GM19238 (cell line): Measurements from ENCODE around the gene NCOA5.

Experiments
- DNase-seq: peaks from one replicate; pipeline ENCODE4 v3.0.0; 2011; ENCODE audit warnings: low spot score; ENCODE audit not compliant: insufficient read length

Gene NCOA5

DNA sequence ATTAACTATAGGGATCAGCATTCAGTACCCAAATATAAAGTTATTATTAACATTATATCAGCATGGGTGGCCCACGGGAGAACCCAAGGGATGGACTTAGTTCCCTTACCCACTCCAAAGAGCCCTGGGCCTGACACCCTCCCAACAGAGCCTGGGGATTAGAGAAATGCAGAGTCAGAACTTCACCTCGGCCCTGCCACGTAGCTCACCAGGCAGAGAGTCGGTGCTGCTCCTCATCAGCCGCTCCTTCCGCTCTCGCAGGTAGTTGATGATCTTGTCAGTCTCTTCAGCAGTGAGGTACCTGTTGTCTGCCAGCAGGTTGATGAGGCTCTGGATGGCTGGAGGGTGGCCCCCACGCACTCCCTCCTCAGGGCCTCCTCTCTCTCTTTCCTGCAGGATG, 26.6 kb downstream of the NCOA5 start:
- no peak for DNase-seq

DNA sequence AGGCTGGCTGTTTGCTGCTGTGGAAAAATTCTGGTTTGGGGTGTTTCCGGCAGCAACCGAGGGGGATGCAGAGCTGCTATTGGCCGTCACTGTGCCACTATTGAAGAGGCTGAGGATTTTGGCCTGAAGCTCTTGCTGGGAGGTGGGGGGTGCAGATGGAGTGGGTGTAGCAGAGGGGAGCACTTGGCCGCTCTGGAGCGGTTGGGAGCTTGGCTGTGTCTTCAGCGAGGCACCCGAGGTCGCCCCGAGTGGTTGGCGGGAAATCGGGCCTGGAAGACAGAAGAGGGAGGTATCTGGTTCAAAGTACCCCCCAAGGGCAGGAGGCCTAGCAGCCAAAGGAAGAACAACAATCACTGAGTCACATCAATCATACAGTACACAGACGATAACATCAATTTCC, 27.1 kb downstream of the NCOA5 start:
- no peak for DNase-seq

DNA sequence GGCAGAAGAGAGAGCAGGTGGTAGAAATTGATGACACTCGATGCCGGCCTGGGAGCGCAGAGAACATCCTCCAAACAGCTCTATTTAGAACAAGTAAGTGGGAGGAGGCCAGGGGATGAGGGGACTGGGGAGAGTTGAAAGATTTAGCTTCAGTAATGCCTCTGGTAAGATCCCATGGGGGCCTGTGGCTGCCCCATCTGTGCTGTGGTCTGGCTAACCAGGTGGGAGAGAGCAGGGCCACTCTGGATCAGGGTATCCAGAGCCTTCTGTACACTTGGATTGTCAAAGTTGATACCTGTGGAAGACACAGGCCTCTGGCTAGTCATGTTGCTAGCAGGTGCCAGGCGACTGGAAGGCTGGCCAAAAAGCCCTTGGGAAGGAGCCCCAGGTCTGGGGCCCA, 27.6 kb downstream of the NCOA5 start:
- DNase-seq = no peak

DNA sequence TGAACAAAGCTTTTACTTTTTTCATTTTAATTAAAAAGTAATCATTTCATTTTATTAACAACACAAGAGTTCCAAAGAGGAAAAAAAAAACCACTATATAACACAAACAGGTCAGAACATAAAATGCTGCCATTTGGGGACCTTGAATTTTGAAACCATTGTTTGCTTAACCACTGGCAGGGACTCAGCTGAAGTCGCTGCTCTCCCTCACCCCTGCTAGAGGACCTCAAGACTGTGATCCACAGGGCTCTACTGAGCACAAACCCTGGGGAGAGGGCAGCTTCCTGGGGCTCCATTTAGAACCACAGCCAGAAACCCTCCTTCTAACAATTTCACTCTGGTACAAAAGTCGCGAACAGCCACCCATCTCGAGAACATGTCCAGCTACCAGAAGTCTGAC, 28.8 kb downstream of the NCOA5 start:
- no peak for DNase-seq

- no peak for DNase-seq
These were observed 29.4 kb downstream of the NCOA5 start for GRCh38 chr20:46060301-46060881.

DNA sequence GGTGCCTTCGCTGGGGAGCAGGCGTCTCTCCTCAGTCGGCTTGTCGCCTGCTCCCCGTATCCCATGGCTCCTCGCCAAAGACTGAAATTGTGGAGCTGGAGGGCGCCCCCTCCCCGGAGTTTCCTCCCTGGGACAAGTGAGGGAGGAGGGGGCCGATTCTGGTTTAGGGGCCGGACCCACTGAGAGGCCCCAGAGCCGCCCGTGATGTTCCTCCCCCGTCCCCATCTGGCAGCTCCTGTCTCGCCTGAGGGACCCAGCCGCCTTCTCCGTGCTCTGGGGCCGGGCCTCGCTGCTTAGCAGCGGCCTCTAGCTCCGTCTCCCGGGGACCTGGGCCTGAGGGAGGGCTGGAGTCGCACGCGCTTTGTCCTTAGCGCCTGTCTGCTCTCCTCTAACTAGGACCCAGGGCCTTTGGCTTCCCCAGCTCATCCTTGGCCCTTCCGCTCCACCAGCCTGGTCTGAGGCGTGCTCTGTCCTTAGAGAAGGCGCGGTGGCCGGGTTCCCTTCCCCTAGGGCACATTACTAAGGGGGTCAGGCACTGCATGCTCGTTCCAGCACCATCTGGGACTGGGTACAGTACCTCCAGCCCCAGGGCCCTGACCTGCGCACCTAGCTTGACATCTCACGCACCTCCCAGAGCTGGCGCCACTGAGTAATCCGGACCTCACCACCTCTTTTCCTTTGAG, 31.0 kb downstream of the NCOA5 start:
- DNase-seq = no peak

DNA sequence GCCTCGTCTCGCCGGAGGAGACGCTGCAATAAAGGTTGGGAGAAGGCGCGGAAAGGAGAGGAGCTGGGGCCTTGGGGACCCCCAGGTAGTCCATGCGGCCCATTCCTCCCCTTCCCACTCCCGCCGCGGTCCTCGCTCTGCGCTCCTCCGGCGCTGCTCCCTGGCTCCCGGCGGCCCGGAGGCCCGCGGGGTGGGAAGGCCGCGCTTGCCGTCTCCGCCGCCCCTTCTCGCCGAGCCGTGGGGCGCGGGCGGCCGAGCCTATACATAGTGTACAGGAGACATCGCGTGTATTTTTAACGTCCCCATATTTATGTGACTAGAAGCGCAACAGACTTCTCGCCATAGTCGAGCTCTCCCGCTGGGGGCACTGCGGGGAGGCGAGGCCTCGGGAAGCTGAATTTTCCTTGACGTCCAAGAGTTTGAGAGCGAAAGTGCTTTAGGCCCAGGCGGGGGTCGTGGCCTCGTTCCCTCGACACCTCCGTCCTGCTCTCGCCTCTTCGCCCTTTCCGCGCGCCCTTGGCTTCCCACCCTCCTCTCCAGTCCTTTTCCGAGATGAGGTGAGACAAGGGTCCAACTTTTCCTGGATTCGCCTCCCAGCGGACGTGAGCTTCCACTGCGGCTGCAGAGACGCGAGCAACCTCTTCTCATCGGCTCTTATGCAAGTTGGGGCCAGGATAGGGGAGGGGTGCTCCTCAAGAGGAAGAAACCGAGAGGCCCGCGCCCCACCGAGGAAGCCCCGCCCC, 31.7 kb downstream of the NCOA5 start:
- DNase-seq = no peak

DNA sequence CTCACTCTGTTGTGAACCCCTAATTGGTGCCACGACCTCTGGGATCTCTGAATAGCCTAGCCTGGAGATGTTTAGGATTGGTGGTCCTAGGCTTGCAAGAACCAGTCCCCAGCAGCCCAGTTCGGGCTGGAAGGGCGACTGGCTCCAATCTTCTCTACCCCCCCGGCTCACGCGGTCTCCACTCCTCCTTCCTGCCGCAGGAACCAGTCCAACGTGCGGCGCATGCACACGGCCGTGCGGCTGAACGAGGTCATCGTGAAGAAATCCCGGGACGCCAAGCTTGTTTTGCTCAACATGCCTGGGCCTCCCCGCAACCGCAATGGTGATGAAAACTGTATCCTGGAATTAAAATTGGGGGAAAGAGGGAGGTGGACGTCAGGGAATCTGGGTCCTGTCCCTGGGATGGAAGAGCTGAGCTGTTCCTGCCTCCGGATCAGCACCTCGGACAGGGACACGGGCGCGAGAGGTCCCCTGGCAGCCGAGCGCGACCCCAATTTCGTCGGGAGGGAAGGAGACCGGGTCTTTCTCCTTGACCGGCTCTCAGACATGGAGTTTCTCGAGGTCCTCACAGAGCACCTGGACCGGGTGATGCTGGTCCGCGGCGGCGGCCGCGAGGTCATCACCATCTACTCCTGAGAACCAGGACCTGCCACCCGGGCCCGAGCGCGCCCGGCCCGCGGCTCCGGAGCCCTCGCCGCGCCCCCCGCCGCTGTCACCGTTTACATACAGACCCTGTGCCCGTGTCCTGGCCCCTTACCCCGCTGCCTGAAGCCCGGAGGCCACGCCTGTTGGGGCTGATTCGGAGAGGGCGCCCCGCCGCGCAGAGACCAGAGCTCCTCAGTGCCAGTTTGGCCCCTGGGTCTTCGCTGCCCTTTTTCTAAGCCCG, 32.5 kb downstream of the NCOA5 start:
- DNase-seq = no peak

DNA sequence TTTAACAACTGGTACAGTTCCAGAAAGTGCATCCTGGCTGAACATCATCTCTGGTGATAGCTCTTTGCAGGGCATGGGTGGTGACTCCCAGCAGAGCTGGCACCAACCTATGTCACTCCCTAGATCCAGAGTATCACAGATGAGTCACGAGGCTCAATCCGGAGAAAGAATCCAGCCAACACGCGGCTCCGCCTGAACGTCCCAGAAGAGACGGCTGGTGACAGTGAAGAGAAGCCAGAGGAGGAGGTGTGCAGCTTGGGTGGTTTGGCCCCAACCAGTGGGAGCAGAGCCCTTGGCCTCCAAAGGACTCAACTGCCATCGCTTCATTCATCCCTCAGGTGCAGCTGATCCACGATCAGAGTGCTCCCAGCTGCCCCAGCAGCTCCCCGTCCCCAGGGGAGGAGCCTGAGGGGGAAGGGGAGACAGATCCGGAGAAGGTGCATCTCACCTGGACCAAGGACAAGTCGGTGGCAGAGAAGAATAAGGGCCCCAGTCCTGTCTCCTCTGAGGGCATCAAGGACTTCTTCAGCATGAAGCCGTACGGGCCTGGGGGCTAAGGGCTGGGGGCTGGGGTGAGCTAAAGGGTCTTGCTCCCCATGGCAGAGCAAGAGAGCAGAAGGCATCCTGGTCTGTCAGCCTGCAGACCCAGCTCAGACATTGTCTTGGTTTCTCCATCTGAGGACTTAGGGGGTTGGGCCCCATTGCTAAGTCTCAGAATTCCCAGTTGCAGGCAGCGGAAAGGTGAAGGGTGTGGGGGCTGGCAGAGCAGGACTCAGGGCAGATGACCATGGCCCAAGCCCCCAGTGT, 33.5 kb downstream of the NCOA5 start:
- no peak for DNase-seq

DNA sequence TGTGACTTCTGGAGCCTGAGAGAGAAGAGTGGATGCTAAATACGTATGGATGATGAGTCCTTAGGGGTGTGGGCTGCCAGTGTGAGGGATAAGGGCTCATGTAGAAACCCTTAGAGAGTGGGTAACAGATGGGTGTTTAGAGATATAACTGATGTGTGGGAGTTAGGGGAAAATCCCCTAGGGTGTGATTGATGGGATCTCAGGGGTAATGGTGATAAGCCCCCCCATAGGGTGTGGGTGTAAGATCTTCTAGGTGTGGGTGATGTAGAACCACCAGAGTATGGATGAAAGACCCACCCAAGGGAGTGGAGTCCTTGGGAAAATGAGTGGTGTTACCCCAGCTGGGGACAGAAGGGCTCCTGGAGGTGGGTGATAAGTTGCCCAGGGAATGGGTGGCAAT, 34.5 kb downstream of the NCOA5 start:
- no peak for DNase-seq

DNA sequence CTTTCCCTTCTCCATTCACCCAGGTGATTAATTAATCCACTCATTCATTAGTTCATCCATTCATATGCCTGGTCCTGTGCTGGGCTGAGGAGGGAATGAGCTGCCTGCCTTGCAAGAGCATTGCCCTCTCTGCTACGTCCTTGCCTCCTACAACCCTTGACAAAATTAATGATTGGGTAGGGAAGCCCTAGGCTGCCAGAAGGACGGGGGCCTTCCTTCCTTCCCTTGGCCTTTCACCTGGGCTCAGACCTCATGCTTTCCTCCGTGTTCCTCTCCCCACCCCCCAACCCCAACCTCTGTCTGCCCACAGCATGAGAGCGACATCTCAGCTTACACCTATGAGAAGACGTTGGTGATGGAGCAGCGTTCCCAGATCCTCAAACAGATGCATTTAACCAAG, 35.2 kb downstream of the NCOA5 start:
- no peak for DNase-seq

DNA sequence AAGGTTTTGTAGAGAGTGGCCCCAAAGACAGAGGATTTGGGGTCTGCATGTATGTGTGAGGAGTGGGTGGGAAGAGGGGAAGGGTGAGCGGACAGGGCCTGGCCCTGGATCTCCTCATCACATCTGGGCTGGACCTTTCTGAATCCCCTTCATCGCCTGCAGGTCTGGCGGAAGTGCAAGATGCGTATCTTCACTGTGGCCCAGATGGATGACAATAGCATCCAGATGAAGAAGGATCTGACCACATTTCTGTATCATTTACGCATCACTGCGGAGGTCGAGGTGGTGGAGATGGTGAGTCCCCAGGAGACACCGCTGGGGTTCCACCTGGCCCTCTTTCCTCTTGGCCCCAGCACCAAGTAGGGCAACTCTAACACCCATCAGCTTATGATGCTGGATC, 36.3 kb downstream of the NCOA5 start:
- no peak for DNase-seq

GRCh38 chr20:46051556-46052308, 38.0 kb downstream of the NCOA5 start:
- no peak for DNase-seq

DNA sequence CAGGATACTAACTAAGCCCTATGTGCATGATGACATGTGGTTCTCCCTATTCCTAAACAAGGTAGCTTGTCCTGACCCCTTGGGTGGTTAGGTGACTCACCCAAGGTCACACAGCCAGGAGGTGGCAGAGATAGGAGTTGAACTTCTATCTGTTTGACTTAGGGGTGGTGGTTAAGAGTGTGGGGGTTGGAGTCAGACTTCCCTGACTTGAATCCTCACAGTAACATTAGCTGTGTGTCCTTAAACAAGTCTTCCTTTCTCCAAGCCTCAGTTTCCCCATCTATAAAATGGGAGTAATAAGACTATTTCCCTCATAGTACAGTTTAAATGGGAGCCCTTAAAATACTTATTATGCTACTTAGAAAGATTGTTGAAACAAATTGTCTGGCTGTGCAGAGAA, 38.9 kb downstream of the NCOA5 start:
- DNase-seq = no peak

DNA sequence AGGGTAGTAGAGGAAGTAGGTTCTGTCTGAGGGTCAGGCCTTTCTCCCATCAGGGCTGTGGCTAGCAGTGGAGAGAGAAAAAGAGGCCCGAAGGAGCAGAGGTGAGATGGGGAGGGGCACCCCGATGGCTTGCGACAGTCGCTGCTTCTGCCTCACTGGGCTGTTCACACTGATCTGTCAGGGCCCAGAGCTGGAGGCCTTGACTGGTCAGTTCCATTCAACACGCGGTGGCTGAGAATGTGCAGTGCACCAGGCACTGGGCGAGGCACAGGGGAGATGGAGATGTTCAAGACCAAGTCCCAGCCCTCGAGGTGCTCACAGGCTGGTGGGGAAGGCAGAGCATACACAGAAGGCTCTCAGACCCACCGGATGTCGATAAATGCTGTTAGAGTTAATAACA, 39.3 kb downstream of the NCOA5 start:
- DNase-seq = no peak

- no peak for DNase-seq
These were observed 39.9 kb downstream of the NCOA5 start for GRCh38 chr20:46049815-46050214.

DNA sequence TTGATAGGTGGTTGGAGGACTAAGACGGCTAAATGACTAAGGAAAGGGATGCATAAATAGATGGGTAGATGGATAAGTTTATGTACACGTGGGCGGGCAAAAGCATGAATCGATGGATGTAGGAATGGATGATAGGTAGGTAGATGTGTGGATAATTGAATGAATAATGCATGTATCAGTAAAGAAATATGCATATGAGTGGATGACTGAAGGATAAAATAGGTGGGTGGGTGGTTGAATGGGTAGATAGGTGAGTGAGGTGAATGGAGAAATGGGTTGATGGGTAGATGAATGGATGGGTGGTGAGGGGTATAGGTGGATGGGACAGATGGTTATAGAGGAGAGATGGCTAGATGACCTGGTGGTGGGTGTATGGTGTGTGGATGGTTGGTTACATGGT, 40.6 kb downstream of the NCOA5 start:
- no peak for DNase-seq

- DNase-seq = no peak
These were observed 41.9 kb downstream of the NCOA5 start for GRCh38 chr20:46047821-46048220.

- no peak for DNase-seq
These were observed 43.0 kb downstream of the NCOA5 start for GRCh38 chr20:46046588-46047310.

DNA sequence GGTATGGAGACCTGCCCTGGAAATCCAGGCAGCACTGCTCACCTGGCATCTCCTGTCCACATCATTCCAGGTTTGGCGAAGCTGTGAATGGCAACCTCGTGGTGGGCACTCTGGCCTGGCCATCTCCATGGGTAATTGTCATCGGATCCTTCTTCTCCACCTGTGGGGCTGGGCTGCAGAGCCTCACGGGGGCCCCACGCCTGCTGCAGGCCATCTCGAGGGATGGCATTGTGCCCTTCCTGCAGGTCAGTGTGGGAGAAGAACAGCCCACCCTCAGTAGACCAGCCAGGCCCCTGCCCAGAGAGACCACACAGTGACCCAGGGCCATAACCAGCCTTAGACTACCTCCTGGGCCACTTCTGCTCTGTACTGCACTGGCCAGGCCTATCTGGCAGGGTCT, 44.9 kb downstream of the NCOA5 start:
- DNase-seq = no peak
